ENCODE results near the gene LENEP.
A peak's percentile ranks its signal among the peaks of the same experiment; 100 is the strongest.

The LENEP gene

DNA sequence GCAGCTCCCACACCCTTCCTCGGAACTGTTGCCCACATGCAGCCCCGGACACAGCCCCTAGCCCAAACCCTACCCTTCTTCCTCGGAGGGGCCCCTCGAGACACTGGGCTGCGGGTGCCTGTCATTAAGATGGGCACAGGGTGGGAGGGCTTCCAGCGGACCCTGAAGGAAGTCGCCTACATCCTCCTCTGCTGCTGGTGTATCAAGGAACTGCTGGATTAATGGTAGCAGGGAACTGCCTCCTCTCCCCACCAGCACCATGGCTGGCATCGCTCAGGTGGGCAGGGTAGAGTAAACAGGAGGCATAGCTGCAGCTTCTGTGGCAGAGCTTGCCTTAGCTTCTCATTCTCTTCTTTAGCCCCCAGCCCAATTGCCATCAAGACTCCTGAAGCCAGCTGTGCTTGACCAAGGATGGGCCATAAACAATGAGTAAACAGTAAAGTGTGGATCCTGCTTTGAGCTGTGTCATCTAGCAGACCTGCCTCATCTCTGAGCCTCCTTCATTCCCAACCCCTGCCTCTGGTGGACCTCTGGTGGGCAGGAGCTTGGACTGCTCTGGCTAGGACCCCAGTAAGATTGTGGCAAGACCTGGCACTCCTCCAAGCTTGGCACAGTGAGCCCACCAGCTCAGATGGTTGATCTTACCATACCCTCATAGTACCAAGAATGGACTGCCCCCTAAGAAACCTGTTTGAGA is at the start of gene LENEP:
LENEP (plus strand) TSS at position 15 of the 697 bp plus-strand sequence; CDS start at position 37, 22 bp downstream.
- DNase-seq: no peak

GRCh38 chr1:154943649-154944400 is 49.6 kb upstream of the LENEP start:
- no peak for DNase-seq

DNA sequence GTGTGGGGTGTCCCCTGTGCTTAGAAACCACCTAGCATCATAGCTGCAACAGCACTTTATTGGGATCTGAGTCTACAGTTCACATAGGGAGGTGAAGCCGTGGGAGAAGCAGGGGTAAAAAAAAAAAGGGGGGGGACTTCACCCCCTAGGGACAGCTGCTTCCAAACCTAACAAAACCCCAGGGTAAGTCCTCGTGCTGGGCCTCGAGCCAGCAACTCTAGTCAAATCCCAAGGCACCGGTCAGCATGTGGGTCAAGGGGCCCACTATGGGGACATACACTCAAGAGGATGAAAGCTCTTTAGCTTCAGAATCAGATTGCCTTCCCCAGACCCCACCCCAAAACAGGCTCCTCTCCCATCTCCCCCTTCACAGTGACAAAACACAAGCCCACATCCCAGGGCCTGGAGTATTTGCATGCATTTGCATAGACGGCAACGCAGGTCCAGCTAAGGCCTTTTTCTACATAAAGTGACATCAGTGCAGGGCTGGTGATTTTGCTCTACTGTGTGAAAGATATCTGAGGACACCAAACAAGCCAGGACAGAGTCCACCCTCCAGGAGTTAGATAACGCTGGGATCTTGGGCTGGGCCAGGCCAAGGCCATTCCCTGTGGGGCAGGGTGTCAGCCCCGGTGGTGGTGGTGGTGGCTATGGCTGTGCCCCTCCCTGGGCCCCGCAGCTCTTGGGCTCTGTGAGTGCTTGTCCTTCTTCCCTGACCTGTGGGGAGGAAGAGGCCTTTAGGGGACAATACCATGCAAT is 48.8 kb upstream of the LENEP start:
- no peak for DNase-seq

- no peak for DNase-seq
Observed at GRCh38 chr1:154945160-154945961, 48.0 kb upstream of the LENEP start.

GRCh38 chr1:154945962-154946850 is 47.2 kb upstream of the LENEP start:
- DNase-seq: no peak

DNA sequence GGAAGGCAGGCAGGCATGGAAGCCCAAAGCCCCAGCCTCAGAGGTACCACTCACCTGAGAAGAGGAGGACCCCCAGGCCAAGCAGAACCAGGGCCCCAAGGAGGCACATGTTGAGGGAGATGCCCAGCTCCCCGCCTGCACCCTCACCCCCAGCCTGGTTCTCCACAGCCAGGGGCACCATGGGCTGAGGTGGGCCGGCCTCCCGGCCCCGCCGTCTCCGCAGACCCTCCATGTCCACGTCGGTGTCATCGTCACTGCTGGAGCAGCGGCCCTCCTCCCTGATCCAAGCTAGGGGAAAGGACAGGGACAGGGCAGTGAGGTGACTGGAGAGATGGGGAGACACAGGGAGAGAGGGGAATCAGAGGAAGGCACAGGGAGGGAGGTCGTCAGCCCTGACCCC is 45.3 kb upstream of the LENEP start:
- DNase-seq: no peak

DNA sequence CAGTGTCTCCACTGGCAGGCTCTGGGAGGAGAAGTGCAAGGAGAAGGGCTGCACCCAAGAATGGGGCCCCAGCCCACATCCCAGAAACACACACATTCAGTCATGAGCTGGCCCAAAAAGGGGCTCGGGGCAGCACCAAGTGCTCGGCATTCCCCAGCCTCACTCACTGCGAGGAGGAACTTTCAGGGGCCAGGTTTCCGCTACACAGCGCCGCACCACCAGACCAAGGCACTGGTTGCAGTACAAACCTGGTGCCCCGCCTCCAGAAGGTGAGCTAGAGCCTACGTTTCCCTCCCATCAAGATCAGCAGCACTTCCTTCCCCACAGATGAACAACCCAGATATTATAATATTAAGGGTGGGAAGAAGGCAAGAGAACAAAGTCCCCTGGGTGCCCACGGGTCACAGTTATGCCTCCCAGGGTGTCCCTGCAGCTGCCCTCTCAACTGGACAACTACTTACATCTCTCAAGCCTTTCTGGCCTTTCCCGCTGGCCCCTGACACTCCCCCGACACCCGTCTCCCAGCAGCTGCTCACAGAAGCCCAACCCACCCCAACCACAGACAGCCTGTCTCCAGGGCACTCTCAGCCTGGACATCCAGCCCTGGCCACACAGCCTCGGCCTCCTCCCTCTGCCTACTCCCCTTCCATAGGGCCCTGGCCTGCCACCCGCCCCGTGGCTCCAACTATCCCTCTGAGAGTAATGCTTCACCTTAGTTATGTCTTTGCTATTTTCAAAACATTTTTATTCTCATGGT is 41.3 kb upstream of the LENEP start:
- peak; percentile 65 for DNase-seq

- no peak for DNase-seq
Observed at GRCh38 chr1:154952664-154953063, 40.7 kb upstream of the LENEP start.

GRCh38 chr1:154953611-154954038 is 39.8 kb upstream of the LENEP start:
- no peak for DNase-seq

GRCh38 chr1:154954541-154954940 is 38.8 kb upstream of the LENEP start:
- no peak for DNase-seq

- DNase-seq: peak; percentile 87
Observed at GRCh38 chr1:154955039-154955717, 38.2 kb upstream of the LENEP start.

DNA sequence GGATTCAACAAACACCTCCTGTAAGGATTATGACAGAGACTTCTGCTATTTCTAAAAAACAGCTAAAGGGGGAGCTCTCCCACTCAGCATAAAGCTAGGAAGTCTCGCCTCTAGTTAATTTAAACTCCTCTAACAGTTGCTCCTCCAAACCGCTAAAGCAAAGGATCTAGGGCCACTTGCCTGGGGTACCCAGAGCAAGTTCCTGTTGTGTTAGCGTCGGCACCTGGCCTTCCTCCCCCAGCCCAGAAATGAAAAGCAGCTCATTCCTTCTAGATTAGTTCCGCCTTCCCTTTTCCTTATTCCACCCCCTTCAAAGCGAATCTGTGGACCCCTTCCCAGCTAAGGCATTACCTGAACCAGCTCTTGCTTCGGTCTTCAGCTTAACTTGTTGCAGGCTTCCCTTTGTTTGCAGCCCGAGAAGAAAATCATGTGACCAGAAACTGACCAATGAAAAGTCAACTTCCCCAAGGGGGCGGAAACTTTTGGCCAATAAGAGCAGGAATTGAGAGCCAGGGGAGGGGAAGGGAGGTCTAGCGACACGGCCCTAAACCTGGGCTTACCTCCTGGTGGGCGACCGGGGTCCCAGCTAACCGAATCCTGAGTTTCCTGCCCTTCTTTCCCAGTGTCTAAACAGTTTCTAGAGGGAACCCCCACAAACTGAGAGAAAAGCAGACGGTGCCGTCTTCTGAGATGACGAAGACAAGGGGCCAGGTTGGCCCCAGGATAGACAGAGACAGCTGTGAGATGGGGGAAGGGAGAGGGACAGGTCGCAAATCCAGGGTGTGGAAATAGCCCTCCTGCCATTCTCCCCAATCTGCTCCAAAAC is 37.5 kb upstream of the LENEP start, which contains the start of gene PBXIP1:
PBXIP1 (minus strand) TSS at position 382 of the 826 bp plus-strand sequence. CDS start 2,378 bp downstream, outside the sequence.
- peak; percentile 76 for DNase-seq

DNA sequence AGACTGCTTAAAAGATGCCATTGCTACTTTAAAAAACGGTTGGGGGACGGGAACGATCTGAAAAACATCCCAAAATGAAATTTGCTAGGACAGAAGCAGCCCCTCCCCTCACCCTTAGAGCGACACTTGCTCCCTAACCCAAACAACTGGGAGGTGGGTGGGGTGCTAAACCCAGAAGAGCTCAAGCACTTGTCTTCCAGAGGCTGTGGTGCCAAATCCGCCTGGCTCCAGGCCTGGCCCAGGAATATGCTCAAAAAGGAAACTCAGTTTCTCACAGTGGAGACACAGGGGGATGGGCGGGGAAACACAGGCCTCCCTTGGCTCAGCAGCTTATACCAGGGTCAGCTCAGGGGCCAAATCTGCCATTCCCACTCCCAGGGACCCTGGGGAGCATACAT is 36.8 kb upstream of the LENEP start:
- no peak for DNase-seq

- DNase-seq: no peak
Observed at GRCh38 chr1:154957091-154957657, 36.2 kb upstream of the LENEP start.

GRCh38 chr1:154958036-154958435 is 35.4 kb upstream of the LENEP start:
- no peak for DNase-seq

- DNase-seq: no peak
Observed at GRCh38 chr1:154958681-154959425, 34.5 kb upstream of the LENEP start.

DNA sequence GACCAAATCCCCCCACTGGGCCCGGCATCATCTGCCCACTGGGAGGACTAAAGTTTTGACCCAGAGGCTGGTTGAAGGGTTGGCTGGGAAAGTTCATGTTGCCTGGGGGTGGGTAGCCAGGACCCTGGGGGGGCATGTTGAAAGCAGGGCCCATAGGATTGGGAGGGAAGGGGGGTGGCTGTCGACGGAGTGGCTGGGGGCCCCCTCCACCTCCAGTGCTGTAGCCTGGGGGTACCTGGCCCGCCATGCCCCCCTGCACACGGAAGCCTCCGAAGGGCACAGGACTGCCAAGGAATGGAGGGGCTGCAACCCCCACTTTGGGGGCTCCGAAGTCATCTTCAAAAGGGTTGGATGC is 34.0 kb upstream of the LENEP start:
- no peak for DNase-seq

- no peak for DNase-seq
Observed at GRCh38 chr1:154960446-154961136, 32.8 kb upstream of the LENEP start.
